Astrocyte (in vitro differentiated cells and primary cell): ENCODE data around the gene WDR33.

Source experiments
- EZH2 ChIP-seq: IDR thresholded peaks from 2 replicates; pipeline ENCODE4 v1.6.1; 2012; ENCODE audit warnings: mild to moderate bottlenecking, low read length, inconsistent platforms; ENCODE audit not compliant: insufficient read depth
- TF ChIP-seq, protein P1 (sequence below): IDR thresholded peaks from 2 replicates; pipeline ENCODE4 v1.5.1; 2011; ENCODE audit warnings: low read depth, mild to moderate bottlenecking, inconsistent platforms, low read length, moderate library complexity; ENCODE audit not compliant: insufficient read depth

DNA sequence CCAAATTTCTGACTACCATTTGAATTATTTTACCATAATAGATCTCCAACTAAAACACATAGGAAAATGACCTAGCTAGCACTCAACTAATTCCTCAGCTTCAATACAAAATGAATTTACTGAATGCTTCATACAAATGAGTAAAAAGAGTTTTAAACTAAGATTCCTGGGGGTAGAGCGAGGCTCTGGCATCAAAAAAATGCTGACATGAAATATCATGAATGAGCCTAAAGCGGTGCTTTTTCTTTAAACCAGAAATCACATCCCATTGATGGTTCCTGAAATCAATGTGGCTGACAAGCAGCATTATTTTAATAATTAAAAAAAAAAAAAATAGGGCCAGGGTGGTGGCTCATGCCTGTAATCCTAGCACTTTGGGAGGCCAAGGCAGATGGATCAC lies 32.1 kb downstream of the WDR33 start:
- TF ChIP-seq, protein P1, sequence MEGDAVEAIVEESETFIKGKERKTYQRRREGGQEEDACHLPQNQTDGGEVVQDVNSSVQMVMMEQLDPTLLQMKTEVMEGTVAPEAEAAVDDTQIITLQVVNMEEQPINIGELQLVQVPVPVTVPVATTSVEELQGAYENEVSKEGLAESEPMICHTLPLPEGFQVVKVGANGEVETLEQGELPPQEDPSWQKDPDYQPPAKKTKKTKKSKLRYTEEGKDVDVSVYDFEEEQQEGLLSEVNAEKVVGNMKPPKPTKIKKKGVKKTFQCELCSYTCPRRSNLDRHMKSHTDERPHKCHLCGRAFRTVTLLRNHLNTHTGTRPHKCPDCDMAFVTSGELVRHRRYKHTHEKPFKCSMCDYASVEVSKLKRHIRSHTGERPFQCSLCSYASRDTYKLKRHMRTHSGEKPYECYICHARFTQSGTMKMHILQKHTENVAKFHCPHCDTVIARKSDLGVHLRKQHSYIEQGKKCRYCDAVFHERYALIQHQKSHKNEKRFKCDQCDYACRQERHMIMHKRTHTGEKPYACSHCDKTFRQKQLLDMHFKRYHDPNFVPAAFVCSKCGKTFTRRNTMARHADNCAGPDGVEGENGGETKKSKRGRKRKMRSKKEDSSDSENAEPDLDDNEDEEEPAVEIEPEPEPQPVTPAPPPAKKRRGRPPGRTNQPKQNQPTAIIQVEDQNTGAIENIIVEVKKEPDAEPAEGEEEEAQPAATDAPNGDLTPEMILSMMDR: no peak
- no peak for TF ChIP-seq EZH2
